OCI-LY3 (cell line): Measurements from ENCODE around the gene CDC42BPA.
"Not testable (repeated sequence)": the region's sequence is repeated elsewhere in the genome, so short reads cannot be mapped to it uniquely, and the experiment has no call there.

Experiments
- H2AFZ ChIP-seq: fragments of 200-600, 300-600 bp; shearing (Covaris generic); 2 replicates; pipeline ENCODE4 v1.6.0; 2014; ENCODE audit warnings: antibody characterized with exemption, low read depth, low read length
- H3K27ac ChIP-seq: fragments of 200-600, 300-600 bp; sonication (generic); 2 replicates; pipeline ENCODE4 v1.5.1; 2014; ENCODE audit warnings: mild to moderate bottlenecking, low read length, moderate library complexity, mixed read lengths
- H3K27me3 ChIP-seq: fragments of 200-600, 300-600 bp; sonication (generic); 2 replicates; pipeline ENCODE4 v1.6.1; 2014; ENCODE audit warnings: low read depth, low read length, mixed read lengths
- H3K36me3 ChIP-seq: fragments of 200-600, 300-600 bp; sonication (generic); replicated peaks from 2 replicates; pipeline ENCODE3; 2014; ENCODE audit warnings: low read depth, low read length, mixed read lengths
- H3K4me1 ChIP-seq: fragments of 300-600, 200-600 bp; sonication (generic); 2 replicates; pipeline ENCODE4 v1.6.1; 2014; ENCODE audit warnings: low read length, mixed read lengths
- H3K4me2 ChIP-seq: fragments of 200-600, 300-600 bp; sonication (generic); 2 replicates; pipeline ENCODE4 v1.6.1; 2014; ENCODE audit warnings: low read length, mixed read lengths
- H3K4me3 ChIP-seq: fragments of 300-600, 200-600 bp; sonication (generic); 2 replicates; pipeline ENCODE4 v1.5.1; 2014; ENCODE audit warnings: antibody characterized with exemption, mild to moderate bottlenecking, low read length, moderate library complexity
- H3K79me2 ChIP-seq: fragments of 300-600, 200-600 bp; shearing (Covaris generic); 2 replicates; pipeline ENCODE4 v1.6.1; 2014; ENCODE audit warnings: mild to moderate bottlenecking, low read length, mixed read lengths
- H3K9ac ChIP-seq: fragments of 300-600, 200-600 bp; shearing (Covaris generic); 2 replicates; pipeline ENCODE4 v1.6.0; 2014; ENCODE audit warnings: mild to moderate bottlenecking, low read length, moderate library complexity
- H3K9me3 ChIP-seq: fragments of 200-600, 300-600 bp; shearing (Covaris generic); 2 replicates; pipeline ENCODE4 v1.6.1; 2014; ENCODE audit warnings: low read length, mixed read lengths; ENCODE audit not compliant: insufficient read depth
- H4K20me1 ChIP-seq: fragments of 200-600, 300-600 bp; sonication (generic); 2 replicates; pipeline ENCODE4 v1.6.1; 2016; ENCODE audit warnings: low read length, mixed read lengths; ENCODE audit not compliant: insufficient read depth
- EZH2phosphoT487 ChIP-seq: fragments of 200-600 bp; shearing (Covaris generic); IDR thresholded peaks from 2 replicates; pipeline ENCODE4 v1.6.1; 2018; ENCODE audit warnings: antibody characterized with exemption, mixed run types, low read depth
- TF ChIP-seq, protein P1 (sequence below): fragments of 200-600, 300-600 bp; sonication (generic); IDR thresholded peaks from 2 replicates; pipeline ENCODE4 v1.5.1; 2014; ENCODE audit warnings: antibody characterized with exemption, low read length, low read depth

CDC42BPA gene

DNA sequence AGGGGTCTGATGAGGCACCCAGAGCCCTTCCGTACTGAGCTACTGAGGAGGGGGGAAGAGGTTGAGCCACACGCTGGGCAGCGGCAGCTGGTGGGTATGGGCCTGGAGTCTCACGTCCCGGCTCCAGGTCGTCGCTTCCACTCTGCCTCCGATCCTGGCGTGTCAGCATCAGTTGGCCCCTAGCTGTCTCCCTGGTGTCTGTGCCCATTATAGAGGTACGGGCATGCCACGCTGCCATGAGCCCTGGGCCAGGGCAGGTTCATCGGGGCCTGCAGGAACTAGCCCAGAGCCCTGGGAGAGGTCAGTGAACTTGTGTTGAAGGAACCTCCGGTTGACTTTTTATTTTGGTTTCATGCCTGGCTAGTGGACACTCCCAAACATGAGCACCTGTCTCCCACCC is 360.0 kb downstream of the CDC42BPA start:
- Histone ChIP-seq H2AFZ (no peak overlapping the region), H3K27me3 (no peaks in the 10 kb centered on the region), H3K79me2 (peaks cover 55% of the 10 kb centered on the region), H3K27ac (no peak overlapping the region), H3K4me1 (no peaks in the 10 kb centered on the region), H3K9ac (no peak overlapping the region), H3K36me3 (peaks cover 10% of the 10 kb centered on the region), H3K4me3 (no peak overlapping the region), H3K4me2 (no peak overlapping the region), H3K9me3 (no peaks in the 10 kb centered on the region; the same call in 1 of the 2 replicates), H4K20me1 (peaks cover 2% of the 10 kb centered on the region; the same call in 1 of the 2 replicates)
- no peak for TF ChIP-seq EZH2phosphoT487
- TF ChIP-seq, protein P1, sequence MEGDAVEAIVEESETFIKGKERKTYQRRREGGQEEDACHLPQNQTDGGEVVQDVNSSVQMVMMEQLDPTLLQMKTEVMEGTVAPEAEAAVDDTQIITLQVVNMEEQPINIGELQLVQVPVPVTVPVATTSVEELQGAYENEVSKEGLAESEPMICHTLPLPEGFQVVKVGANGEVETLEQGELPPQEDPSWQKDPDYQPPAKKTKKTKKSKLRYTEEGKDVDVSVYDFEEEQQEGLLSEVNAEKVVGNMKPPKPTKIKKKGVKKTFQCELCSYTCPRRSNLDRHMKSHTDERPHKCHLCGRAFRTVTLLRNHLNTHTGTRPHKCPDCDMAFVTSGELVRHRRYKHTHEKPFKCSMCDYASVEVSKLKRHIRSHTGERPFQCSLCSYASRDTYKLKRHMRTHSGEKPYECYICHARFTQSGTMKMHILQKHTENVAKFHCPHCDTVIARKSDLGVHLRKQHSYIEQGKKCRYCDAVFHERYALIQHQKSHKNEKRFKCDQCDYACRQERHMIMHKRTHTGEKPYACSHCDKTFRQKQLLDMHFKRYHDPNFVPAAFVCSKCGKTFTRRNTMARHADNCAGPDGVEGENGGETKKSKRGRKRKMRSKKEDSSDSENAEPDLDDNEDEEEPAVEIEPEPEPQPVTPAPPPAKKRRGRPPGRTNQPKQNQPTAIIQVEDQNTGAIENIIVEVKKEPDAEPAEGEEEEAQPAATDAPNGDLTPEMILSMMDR: no peak

DNA sequence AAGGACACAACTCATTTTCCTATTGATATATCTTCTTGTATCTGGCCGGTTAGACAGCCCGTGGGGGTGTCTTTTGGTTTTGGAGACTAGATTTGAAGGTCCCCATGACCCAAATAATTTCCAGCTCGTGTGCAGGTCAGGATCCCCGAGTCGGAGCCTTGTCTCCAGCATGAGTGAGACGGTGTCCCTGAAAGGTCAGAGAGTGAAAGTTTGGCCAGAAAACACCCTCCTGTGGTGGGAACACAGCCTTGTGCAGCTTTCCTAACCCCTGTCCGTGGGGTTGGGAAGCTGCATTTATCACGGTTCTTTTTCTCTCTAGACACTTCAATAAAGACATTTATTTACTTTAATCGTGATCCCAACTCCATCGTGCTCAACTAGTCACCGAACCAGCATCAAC is 360.6 kb downstream of the CDC42BPA start:
- H3K4me1 ChIP-seq: no peaks in the 10 kb centered on the region
- no peak overlapping the region for H2AFZ ChIP-seq
- no peak for TF ChIP-seq EZH2phosphoT487
- TF ChIP-seq, protein P1: no peak
- no peak overlapping the region for H3K27ac ChIP-seq
- H3K9me3 ChIP-seq: no peaks in the 10 kb centered on the region; the same call in 1 of the 2 replicates
- no peak overlapping the region for H3K9ac ChIP-seq
- no peaks in the 10 kb centered on the region for H3K27me3 ChIP-seq
- no peak overlapping the region for H3K4me3 ChIP-seq
- H3K4me2 ChIP-seq: no peak overlapping the region
- peaks cover 58% of the 10 kb centered on the region for H3K79me2 ChIP-seq
- peaks cover 3% of the 10 kb centered on the region; the same call in 1 of the 2 replicates for H4K20me1 ChIP-seq
- H3K36me3 ChIP-seq: peaks cover 10% of the 10 kb centered on the region

GRCh38 chr1:226956942-226957713 is 361.2 kb downstream of the CDC42BPA start:
- Histone ChIP-seq H3K27me3 (no peaks in the 10 kb centered on the region), H2AFZ (no peak overlapping the region), H3K4me1 (no peaks in the 10 kb centered on the region), H4K20me1 (peaks cover 3% of the 10 kb centered on the region; the same call in 1 of the 2 replicates), H3K36me3 (peaks cover 10% of the 10 kb centered on the region), H3K4me2 (no peak overlapping the region), H3K9ac (no peak overlapping the region), H3K4me3 (no peak overlapping the region), H3K9me3 (no peaks in the 10 kb centered on the region; the same call in 1 of the 2 replicates), H3K27ac (no peak overlapping the region), H3K79me2 (peaks cover 58% of the 10 kb centered on the region)
- TF ChIP-seq, protein P1: no peak
- TF ChIP-seq EZH2phosphoT487: no peak

GRCh38 chr1:226955857-226956256 is 362.4 kb downstream of the CDC42BPA start:
- peaks cover 57% of the 10 kb centered on the region for H3K79me2 ChIP-seq
- H3K4me1 ChIP-seq, H3K9me3 ChIP-seq, H2AFZ ChIP-seq, H3K27me3 ChIP-seq, H3K9ac ChIP-seq, H3K4me2 ChIP-seq, H3K27ac ChIP-seq, H3K4me3 ChIP-seq, H3K36me3 ChIP-seq, H4K20me1 ChIP-seq: not testable (repeated sequence)
